NB4 (cell line): ENCODE data around the gene ATP4B.

Experiments
- DNase-seq: peaks from one replicate; pipeline ENCODE4 v3.0.0; 2010; ENCODE audit warnings: low read depth
- H3K4me3 ChIP-seq: one replicate; pipeline ENCODE4 v1.5.1; 2011; ENCODE audit warnings: mild to moderate bottlenecking, low read depth, low read length, moderate library complexity
- MYC ChIP-seq: IDR thresholded peaks from 2 replicates; pipeline ENCODE4 v1.6.1; 2011; ENCODE audit warnings: low read depth, low read length
- POLR2A ChIP-seq: IDR thresholded peaks from 2 replicates; pipeline ENCODE4 v1.6.1; 2011; ENCODE audit warnings: mild to moderate bottlenecking; ENCODE audit not compliant: insufficient read length; ENCODE audit errors: extremely low read depth
- TF ChIP-seq, protein P1 (sequence below): IDR thresholded peaks from one replicate; pipeline ENCODE4 v1.5.1; 2012; ENCODE audit warnings: low read depth, low read length
- TF ChIP-seq, protein P2 (sequence below): IDR thresholded peaks from 2 replicates; pipeline ENCODE4 v1.6.1; 2011; ENCODE audit warnings: low read depth, low read length

ATP4B gene

DNA sequence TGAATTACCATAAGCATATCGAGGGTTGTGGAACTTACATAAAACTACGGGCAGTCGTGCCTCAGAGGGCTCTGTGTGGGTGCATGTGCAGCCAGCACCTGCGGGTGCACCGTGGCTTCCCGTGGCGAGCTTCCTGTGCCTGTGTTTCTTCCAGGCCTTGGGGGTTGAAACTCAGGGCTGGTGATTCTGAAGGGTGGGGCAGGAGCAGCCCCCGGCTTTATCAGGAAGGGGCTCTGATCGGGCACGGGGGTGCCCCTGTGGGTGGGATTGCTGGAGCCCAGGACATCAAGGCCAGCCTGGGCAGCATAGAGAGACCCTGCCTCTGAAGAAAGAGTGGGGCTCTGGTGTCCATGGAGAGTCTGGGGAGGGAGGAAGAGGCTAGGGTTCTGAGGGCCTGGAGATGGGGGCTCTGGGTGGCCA is 11.1 kb downstream of the ATP4B start:
- DNase-seq, result no peak
- TF ChIP-seq POLR2A (no peak), MYC (no peak)
- TF ChIP-seq, protein P1, sequence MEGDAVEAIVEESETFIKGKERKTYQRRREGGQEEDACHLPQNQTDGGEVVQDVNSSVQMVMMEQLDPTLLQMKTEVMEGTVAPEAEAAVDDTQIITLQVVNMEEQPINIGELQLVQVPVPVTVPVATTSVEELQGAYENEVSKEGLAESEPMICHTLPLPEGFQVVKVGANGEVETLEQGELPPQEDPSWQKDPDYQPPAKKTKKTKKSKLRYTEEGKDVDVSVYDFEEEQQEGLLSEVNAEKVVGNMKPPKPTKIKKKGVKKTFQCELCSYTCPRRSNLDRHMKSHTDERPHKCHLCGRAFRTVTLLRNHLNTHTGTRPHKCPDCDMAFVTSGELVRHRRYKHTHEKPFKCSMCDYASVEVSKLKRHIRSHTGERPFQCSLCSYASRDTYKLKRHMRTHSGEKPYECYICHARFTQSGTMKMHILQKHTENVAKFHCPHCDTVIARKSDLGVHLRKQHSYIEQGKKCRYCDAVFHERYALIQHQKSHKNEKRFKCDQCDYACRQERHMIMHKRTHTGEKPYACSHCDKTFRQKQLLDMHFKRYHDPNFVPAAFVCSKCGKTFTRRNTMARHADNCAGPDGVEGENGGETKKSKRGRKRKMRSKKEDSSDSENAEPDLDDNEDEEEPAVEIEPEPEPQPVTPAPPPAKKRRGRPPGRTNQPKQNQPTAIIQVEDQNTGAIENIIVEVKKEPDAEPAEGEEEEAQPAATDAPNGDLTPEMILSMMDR, result no peak
- TF ChIP-seq, protein P2, sequence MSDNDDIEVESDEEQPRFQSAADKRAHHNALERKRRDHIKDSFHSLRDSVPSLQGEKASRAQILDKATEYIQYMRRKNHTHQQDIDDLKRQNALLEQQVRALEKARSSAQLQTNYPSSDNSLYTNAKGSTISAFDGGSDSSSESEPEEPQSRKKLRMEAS, result no peak
- H3K4me3 ChIP-seq, result no peak overlapping the region

DNA sequence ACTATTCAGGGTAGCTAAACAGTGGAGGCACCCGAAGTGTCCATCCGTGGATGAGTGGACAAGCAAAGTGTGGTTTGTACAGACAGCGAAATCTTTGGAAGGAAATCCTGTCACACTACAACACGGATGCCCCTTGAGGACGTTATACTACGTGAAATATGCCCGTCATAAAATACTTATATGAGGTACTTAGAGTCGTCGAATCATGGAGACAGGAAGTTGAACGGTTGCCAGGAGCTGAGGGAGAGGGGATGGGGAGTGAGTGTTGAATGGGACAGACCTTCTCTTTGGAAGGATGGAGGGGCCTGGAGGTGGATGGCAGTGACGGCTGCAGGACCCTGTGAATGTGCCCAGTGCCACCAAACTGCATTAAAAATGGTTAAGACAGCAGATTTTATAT is 11.6 kb downstream of the ATP4B start:
- H3K4me3 ChIP-seq, result no peak overlapping the region
- DNase-seq, result no peak
- TF ChIP-seq, protein P2, result no peak
- TF ChIP-seq, protein P1, result no peak
- TF ChIP-seq MYC (no peak), POLR2A (no peak)

DNA sequence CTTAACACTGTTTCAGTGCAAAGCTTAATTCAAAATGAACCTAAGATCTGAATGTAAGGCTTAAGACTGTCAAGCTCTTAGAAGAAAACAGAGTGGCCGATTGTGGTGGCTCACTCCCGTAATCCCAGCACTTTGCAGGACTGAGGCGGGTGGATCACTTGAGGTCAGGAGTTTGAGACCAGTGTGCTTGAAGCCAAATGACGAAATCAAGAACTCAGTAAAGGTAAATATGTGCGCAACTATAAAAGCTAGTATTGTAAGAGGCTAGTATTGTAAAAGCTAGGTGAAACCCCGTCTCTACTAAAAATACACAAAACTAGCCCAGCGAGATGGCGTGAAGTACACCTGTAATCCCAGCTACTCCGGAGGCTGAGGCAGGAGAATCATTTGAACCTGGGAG is 12.7 kb downstream of the ATP4B start:
- TF ChIP-seq, protein P1, result no peak
- TF ChIP-seq MYC (no peak), POLR2A (no peak)
- TF ChIP-seq, protein P2, result no peak
- no peak for DNase-seq
- H3K4me3 ChIP-seq, result no peak overlapping the region

DNA sequence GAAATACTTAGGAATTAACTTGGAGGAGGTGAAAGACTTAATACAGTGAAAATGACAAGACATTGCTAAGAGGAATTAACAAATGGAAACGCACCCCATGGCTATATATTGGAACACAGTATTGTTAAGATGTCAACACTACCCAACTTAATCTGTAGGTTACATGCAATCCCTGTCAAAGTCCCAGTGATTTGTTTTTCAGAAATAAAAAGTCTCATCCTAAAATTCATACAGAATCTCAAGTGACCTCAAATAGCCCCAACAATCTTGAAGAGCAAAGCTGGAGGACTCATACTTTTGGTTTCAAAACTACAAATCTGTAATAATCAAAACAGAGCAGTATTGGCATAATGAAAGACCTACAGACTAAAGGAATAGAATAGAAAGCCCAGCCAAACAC is 13.2 kb downstream of the ATP4B start:
- TF ChIP-seq MYC, result no peak
- TF ChIP-seq, protein P2, result no peak
- no peak for TF ChIP-seq POLR2A
- TF ChIP-seq, protein P1, result no peak
- H3K4me3 ChIP-seq, result no peak overlapping the region
- no peak for DNase-seq

DNA sequence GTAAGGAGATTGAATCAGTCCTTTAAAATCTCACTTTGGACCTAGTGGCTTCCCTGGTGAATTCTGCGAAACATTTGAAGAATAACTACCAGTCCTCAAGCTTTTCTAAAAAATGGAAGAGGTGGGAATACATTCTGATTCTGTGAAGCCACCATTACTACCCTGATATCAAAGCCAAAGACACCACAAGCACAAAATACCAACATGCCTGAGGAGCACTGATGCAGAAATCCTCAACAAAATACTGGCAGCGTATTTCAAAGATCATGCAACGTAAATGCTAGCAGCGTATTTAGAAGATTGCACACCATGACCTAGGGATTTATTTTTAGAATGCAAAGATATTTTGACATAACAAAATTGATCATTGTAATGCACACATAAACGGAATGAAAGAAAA is 14.4 kb downstream of the ATP4B start:
- H3K4me3 ChIP-seq, result no peak overlapping the region
- no peak for DNase-seq
- TF ChIP-seq, protein P1, result no peak
- TF ChIP-seq, protein P2, result no peak
- TF ChIP-seq MYC (no peak), POLR2A (no peak)

DNA sequence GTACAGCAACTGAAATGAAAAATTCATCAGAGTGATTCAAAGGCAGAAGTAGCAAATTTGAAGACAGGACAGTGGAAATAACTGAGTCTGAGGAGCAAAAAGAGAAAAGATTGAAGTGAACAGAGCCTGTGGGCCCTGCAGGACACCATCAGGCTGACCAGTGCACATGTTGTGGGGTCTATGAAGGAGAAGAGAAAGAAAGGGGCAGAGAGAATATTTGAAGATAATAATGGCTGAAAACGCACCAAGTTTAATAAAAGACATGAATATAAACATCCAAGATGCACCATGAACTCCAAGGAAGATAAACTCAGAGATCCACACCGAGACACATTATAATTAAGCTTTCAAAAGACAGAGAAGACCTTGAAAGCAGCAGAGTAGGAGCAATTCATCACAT is 15.4 kb downstream of the ATP4B start:
- no peak for DNase-seq
- TF ChIP-seq, protein P1, result no peak
- TF ChIP-seq, protein P2, result no peak
- no peak for TF ChIP-seq POLR2A
- no peak for TF ChIP-seq MYC

More for the DNA sequence above, 15.4 kb downstream of the ATP4B start:
- no peak overlapping the region for H3K4me3 ChIP-seq
